ENCODE measurements around the gene DTNB.
"Not testable (repeated sequence)": the region's sequence is repeated elsewhere in the genome, so short reads cannot be mapped to it uniquely, and the experiment has no call there.

Gene DTNB

GRCh38 chr2:25635797-25636196 is 37.6 kb downstream of the DTNB start:
- Histone ChIP-seq H3K9ac (no peak overlapping the region), H3K27ac (no peak overlapping the region), H3K4me2 (no peak overlapping the region), H3K27me3 (no peaks in the 10 kb centered on the region), H4K20me1 (no peaks in the 10 kb centered on the region), H3K36me3 (0 out of 2 replicates have a peak, but pooled peaks cover 10% of the 10 kb centered on the region), H3K4me1 (no peaks in the 10 kb centered on the region), H3K4me3 (no peak overlapping the region), H3K9me3 (peaks cover 13% of the 10 kb centered on the region; the same call in 1 of the 2 replicates)
- TF ChIP-seq Cebpa-rat (IDR thresholded peaks at IDR 0.05): no peak

GRCh38 chr2:25633801-25634200 is 39.6 kb downstream of the DTNB start:
- H3K4me2 ChIP-seq, H4K20me1 ChIP-seq, H3K9ac ChIP-seq, H3K4me3 ChIP-seq, H3K4me1 ChIP-seq, H3K27ac ChIP-seq, H3K36me3 ChIP-seq, H3K27me3 ChIP-seq: not testable (repeated sequence)
- peaks cover 13% of the 10 kb centered on the region; the same call in 1 of the 2 replicates for H3K9me3 ChIP-seq

- no peak for TF ChIP-seq Cebpa-rat (IDR thresholded peaks at IDR 0.05)
- Histone ChIP-seq H3K27ac (no peak overlapping the region), H3K27me3 (no peaks in the 10 kb centered on the region)
Observed at GRCh38 chr2:25632396-25632795, 41.0 kb downstream of the DTNB start.

GRCh38 chr2:25624635-25625034 is 48.7 kb downstream of the DTNB start:
- Histone ChIP-seq H3K27me3 (no peaks in the 10 kb centered on the region), H3K36me3 (peaks cover 47% of the 10 kb centered on the region), H3K9ac (no peak overlapping the region), H3K4me2 (no peak overlapping the region), H3K27ac (no peak overlapping the region), H3K9me3 (no peaks in the 10 kb centered on the region), H4K20me1 (no peaks in the 10 kb centered on the region), H3K4me1 (no peaks in the 10 kb centered on the region), H3K4me3 (no peak overlapping the region)
- TF ChIP-seq Cebpa-rat (IDR thresholded peaks at IDR 0.05): no peak

More at GRCh38 chr2:25632396-25632795, 41.0 kb downstream of the DTNB start:
- Histone ChIP-seq H3K4me3 (no peak overlapping the region), H3K4me2 (no peak overlapping the region), H3K9ac (no peak overlapping the region), H4K20me1 (no peaks in the 10 kb centered on the region), H3K4me1 (no peaks in the 10 kb centered on the region), H3K36me3 (peaks cover 9% of the 10 kb centered on the region), H3K9me3 (peaks cover 13% of the 10 kb centered on the region; the same call in 1 of the 2 replicates)

- Histone ChIP-seq H3K4me3 (no peak overlapping the region), H3K9me3 (no peaks in the 10 kb centered on the region), H4K20me1 (no peaks in the 10 kb centered on the region), H3K4me1 (no peaks in the 10 kb centered on the region), H3K36me3 (peaks cover 46% of the 10 kb centered on the region), H3K27me3 (no peaks in the 10 kb centered on the region), H3K9ac (no peak overlapping the region), H3K27ac (no peak overlapping the region), H3K4me2 (no peak overlapping the region)
- no peak for TF ChIP-seq Cebpa-rat (IDR thresholded peaks at IDR 0.05)
Observed at GRCh38 chr2:25623361-25623760, 50.0 kb downstream of the DTNB start.

GRCh38 chr2:25620711-25621110 is 52.7 kb downstream of the DTNB start:
- H3K9ac ChIP-seq: no peak overlapping the region
- peaks cover 23% of the 10 kb centered on the region for H3K36me3 ChIP-seq
- TF ChIP-seq Cebpa-rat (IDR thresholded peaks at IDR 0.05): no peak
- no peak overlapping the region for H3K4me3 ChIP-seq
- H3K27me3 ChIP-seq: no peaks in the 10 kb centered on the region
- H3K4me1 ChIP-seq: no peaks in the 10 kb centered on the region
- no peaks in the 10 kb centered on the region for H3K9me3 ChIP-seq
- no peak overlapping the region for H3K27ac ChIP-seq
- no peaks in the 10 kb centered on the region for H4K20me1 ChIP-seq
- no peak overlapping the region for H3K4me2 ChIP-seq

GRCh38 chr2:25620077-25620476 is 53.3 kb downstream of the DTNB start:
- no peak for TF ChIP-seq Cebpa-rat (IDR thresholded peaks at IDR 0.05)
- peaks cover 20% of the 10 kb centered on the region for H3K36me3 ChIP-seq
- no peak overlapping the region for H3K9ac ChIP-seq
- no peaks in the 10 kb centered on the region for H3K9me3 ChIP-seq
- H3K27ac ChIP-seq: no peak overlapping the region
- H3K27me3 ChIP-seq: no peaks in the 10 kb centered on the region
- no peaks in the 10 kb centered on the region for H3K4me1 ChIP-seq
- no peak overlapping the region for H3K4me2 ChIP-seq
- H4K20me1 ChIP-seq: no peaks in the 10 kb centered on the region
- no peak overlapping the region for H3K4me3 ChIP-seq

- no peaks in the 10 kb centered on the region for H4K20me1 ChIP-seq
- no peak overlapping the region for H3K4me3 ChIP-seq
- TF ChIP-seq Cebpa-rat (IDR thresholded peaks at IDR 0.05): no peak
- H3K4me1 ChIP-seq: no peaks in the 10 kb centered on the region
- no peak overlapping the region for H3K27ac ChIP-seq
- peaks cover 15% of the 10 kb centered on the region for H3K36me3 ChIP-seq
- no peak overlapping the region for H3K9ac ChIP-seq
- H3K9me3 ChIP-seq: no peaks in the 10 kb centered on the region
- H3K27me3 ChIP-seq: no peaks in the 10 kb centered on the region
- no peak overlapping the region for H3K4me2 ChIP-seq
Observed at GRCh38 chr2:25619185-25619584, 54.2 kb downstream of the DTNB start.

- Histone ChIP-seq H3K27me3 (no peaks in the 10 kb centered on the region), H3K9ac (no peak overlapping the region), H3K9me3 (no peaks in the 10 kb centered on the region), H3K4me1 (no peaks in the 10 kb centered on the region), H3K27ac (no peak overlapping the region), H4K20me1 (no peaks in the 10 kb centered on the region), H3K36me3 (peaks cover 10% of the 10 kb centered on the region), H3K4me3 (no peak overlapping the region), H3K4me2 (no peak overlapping the region)
- TF ChIP-seq Cebpa-rat (IDR thresholded peaks at IDR 0.05): no peak
Observed at GRCh38 chr2:25618676-25619075, 54.7 kb downstream of the DTNB start.

GRCh38 chr2:25617948-25618646 is 55.3 kb downstream of the DTNB start:
- Histone ChIP-seq H4K20me1 (no peaks in the 10 kb centered on the region), H3K4me2 (no peak overlapping the region), H3K9ac (no peak overlapping the region), H3K27me3 (no peaks in the 10 kb centered on the region), H3K9me3 (no peaks in the 10 kb centered on the region), H3K36me3 (peaks cover 6% of the 10 kb centered on the region; the same call in 1 of the 2 replicates), H3K4me1 (no peaks in the 10 kb centered on the region), H3K4me3 (no peak overlapping the region), H3K27ac (no peak overlapping the region)
- TF ChIP-seq Cebpa-rat (IDR thresholded peaks at IDR 0.05): no peak

- Histone ChIP-seq H3K9ac (no peak overlapping the region), H3K9me3 (no peaks in the 10 kb centered on the region), H3K36me3 (no peaks in the 10 kb centered on the region), H4K20me1 (no peaks in the 10 kb centered on the region), H3K4me2 (no peak overlapping the region), H3K27me3 (no peaks in the 10 kb centered on the region), H3K4me1 (no peaks in the 10 kb centered on the region), H3K27ac (no peak overlapping the region), H3K4me3 (no peak overlapping the region)
- no peak for TF ChIP-seq Cebpa-rat (IDR thresholded peaks at IDR 0.05)
Observed at GRCh38 chr2:25615920-25616319, 57.5 kb downstream of the DTNB start.

Data from BLaER1 (cell line).